Inflammatory macrophage (primary cell): Measurements from ENCODE around the gene KLF16.
"Not testable (repeated sequence)": the region's sequence is repeated elsewhere in the genome, so short reads cannot be mapped to it uniquely, and the experiment has no call there.

Source experiments
- DNase-seq, 2 donors: peaks; one replicate each; pipeline ENCODE4 v3.0.0-alpha.2; 2020 to 2022
- total RNA-seq, 18 experiments: gene quantifications; one replicate each; lab custom pipeline; 2026; ENCODE audit warnings: mixed read lengths in 6 of 18, inconsistent platforms in 2 of 18; lab: John Stamatoyannopoulos, UW

Gene KLF16
- total RNA-seq, result 3.6 to 40.5 (median 18.4) reads per million in 18 experiments

GRCh38 chr19:1863328-1863637 lies at the start of gene KLF16:
Gene KLF16 (minus strand): TSS chr19:1863579. CDS start chr19:1863497, 82 bp downstream.
- DNase-seq, result no peak

DNA sequence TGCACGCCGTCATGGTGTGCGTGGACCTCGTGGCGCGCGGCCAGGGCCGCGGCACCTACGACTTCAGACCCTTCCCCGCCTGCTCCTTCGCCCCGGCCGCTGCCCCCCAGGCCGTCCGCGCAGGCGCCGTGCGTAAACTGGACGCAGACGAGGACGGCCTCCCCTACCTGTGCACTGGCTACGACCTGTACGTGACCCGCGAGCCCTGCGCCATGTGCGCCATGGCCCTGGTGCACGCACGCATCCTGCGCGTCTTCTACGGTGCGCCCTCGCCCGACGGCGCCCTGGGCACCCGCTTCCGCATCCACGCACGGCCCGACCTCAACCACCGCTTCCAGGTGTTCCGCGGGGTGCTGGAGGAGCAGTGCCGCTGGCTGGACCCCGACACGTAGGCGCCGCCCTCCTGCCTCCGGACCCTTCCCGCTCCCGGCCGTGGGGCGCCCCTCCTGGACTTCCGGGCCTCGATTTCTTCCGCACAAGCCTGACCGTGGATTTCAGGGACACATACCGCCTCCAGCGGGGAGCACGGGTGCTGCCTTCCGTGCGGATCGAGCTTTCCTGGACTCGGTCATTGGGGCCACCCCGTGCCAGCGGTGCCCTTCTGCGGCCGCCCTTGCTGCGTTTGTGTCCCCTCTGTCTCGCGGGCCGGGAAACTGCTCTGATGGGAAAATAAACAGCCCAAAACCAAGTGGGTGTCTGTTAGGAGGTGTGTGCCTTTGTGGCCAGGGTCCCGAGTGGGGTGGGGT lies 49.6 kb upstream of the KLF16 start:
- DNase-seq, result no peak

DNA sequence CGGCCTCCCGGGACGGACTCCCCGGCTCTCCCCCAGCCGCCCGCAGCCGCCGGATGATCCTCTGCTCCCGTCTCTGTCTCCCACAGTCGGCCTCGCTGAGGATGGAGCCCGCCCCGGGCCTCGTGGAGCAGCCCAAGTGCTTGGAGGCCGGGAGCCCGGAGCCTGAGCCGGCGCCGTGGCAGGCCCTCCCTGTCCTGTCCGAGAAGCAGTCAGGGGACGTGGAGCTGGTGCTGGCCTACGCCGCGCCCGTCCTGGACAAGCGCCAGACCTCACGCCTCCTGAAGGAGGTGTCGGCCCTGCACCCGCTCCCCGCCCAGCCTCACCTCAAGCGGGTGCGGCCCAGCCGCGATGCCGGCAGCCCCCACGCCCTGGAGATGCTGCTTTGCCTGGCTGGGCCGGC lies 48.6 kb upstream of the KLF16 start:
- DNase-seq, result no peak

- DNase-seq, result no peak
Measured at GRCh38 chr19:1911098-1911497, 47.7 kb upstream of the KLF16 start.

DNA sequence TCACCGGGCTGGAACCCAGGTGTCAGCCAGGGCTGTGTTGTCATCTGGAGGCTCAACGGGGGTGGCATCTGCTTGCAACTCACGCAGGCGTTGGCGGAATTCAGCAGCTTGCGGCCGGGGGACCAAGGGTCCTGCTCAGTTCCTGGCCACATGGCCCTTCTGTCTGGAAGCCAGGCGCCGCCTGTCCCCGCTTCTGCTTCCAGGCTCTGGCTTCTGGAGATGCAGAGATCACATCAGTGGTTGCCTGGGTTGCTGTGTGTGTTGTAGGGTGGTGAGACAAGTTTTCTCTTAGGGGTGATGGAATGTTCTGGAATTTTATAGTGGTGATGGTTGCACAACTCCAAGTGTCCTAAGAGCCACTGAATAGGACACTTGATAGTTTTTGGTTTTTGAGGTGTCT lies 46.8 kb upstream of the KLF16 start:
- DNase-seq, result no peak

GRCh38 chr19:1909761-1910080 lies 46.3 kb upstream of the KLF16 start:
- no peak for DNase-seq

DNA sequence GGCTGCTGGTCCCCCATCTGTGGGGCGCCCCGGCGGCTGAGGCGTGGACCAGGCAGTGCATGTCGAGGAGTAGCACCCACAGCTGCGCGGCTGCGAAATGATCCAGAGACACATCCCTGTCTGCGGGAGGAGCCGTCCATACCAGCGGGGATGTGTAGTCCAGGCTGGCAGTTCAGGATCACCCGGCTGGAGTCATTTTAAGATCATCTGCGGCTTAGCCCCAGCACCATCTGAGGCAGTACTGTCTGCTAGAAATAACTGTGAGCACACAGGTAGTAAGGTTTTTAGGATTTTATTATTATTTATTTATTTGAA lies 44.9 kb upstream of the KLF16 start:
- no peak for DNase-seq

DNA sequence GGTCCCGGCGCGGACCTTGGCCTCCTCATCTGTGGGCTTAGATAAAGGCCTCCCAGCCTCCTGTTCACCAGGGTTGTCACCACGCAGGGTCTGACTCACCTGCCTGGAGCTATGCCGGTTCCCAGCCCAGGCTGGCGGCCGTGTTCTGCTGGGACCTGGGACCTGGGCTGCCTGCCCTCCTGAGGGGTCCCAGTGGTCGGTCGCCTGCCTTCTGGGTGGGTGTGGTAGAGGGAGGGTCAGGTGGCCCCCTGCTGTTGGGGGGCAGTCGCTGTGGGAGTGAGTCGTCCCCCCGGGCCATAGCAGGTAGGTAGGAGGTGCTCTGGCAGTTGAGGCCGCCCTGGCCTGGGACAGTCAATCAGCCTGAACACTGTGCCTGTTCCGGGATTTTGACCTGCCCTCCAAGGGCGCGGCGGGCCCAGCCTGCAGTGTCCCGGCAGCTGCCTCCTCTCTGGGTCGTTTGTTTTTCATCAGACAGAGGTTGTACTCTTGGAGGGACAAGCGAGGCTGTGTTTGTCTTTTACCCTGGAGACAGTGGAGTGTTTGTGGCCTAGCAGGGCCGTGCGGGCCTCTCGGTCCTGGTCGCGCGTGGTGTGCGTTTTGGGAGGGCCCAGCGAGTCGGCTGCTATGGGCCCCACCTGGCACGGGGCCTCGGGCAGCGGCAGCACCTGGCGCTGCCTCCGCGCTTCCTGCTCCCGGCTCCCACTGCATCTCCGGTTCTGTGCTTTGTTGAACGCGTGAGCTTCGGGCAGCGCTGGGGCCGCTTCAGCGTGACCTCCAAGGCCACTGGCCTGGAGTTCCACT lies 44.4 kb upstream of the KLF16 start:
- no peak for DNase-seq

GRCh38 chr19:1906985-1907562 lies 43.7 kb upstream of the KLF16 start:
- DNase-seq, result no peak

DNA sequence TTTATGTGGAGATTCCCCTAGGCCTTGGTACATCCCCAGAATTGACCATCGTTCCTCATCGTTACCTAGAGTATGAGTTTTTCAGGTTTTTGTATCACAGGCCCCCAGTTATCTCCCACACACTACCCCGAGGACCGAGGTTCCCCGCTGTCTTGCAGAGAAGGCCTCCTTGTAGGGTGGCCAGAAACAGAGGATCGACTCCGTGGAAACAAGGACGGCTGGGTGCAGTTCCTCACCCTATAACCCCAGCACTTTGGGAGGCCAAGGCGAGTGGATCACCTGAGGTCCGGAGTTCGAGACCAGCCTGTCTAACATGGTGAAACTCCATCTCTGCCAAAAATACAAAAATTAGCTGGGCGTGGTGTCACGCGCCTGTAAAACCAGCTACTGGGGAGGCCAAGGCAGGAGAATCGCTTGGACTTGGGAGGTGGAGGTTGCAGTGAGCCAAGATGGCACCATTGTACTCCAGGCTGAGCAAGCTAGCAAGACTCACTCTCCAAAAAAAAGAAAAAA lies 42.5 kb upstream of the KLF16 start:
- DNase-seq, result no peak

GRCh38 chr19:1905110-1905862 lies 41.9 kb upstream of the KLF16 start, which contains the start of the genes ADAT3 and SCAMP4:
Gene ADAT3 (plus strand): TSS chr19:1905399. CDS start chr19:1912048, 6,649 bp downstream.
Gene SCAMP4 (plus strand): TSS chr19:1905399. CDS start chr19:1915020, 9,621 bp downstream.
- DNase-seq, result peak; percentile 98 to 99

- DNase-seq, result no peak
Measured at GRCh38 chr19:1904860-1905109, 41.4 kb upstream of the KLF16 start.

DNA sequence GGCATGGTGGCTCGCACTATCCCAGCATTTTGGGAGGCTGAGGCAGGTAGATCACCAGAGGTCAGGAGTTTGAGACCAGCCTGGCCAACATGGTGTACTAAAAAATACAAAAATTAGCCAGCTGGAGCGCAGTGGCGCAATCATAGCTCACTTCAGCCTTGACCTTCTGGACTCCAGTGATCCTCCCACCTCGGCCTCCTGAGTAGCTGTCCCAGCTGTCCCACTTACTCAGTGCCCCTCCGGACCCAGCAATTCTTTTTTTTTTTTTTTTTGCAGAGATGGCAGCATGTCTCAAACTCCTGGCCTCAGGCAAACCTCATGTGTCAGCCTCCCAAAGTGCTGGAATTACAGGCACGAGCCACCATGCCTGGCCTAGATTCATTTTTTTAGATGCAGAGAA lies 39.5 kb upstream of the KLF16 start:
- DNase-seq, result no peak

- peak; percentile 98 for DNase-seq
Measured at GRCh38 chr19:1901940-1902404, 38.6 kb upstream of the KLF16 start.

DNA sequence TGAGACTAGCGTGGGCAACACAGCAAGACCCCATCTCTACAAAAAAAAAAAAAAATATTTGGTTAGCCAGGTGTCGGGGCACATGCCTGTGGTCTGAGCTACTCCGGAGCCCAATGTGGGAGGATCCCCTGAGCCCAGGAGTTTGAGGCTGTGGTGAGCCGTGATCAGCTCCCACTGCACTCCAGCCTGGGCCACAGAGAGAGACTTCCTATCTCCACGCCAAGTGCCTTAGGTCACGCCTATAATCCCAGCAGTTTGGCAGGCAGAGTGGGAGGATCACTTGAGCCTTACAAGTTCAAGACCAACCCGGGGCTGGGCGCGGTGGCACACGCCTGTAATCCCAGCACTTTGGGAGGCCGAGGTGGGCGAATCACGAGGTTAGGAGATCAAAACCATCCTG lies 33.1 kb upstream of the KLF16 start:
- peak; percentile 29 to 61 for DNase-seq

DNA sequence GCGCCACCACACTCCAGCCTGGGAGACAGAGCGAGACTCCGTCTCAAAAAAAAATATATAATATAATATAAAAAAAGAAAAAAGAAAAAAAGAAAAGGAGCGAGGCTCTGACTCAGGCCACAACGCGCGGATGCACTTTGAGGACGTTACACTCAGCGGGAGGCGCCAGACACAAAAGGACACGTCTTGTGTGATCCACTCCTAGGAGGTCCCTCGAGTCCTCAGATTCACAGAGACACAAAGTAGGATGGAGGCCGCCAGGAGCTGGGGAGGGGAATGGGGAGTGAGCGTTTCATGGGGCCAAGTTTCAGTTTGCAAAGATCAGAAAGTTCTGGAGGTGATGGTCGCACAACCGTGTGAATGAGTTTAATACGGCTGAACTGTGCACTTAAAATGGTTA lies 30.4 kb upstream of the KLF16 start:
- DNase-seq, result no peak

GRCh38 chr19:1889907-1890306 lies 26.5 kb upstream of the KLF16 start:
- no peak for DNase-seq

DNA sequence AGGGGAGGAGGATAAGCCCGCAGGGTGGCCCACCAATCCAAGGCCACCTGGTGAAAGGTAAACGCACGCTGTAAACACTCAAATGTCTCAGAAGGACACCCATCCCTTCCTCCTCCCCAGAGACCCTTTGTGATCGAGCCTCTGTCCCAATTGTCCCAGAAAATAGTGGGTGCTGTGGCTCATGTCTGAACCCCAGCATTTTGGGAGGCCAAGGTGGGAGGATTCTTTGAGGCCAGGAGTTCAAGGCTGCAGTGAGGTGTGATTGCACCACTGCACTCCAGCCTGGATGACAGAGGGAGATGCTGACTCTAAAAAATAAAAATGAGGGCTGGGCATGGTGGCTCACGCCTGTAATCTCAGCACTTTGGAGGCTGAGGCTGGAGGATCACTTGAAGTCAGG lies 25.0 kb upstream of the KLF16 start:
- no peak for DNase-seq

DNA sequence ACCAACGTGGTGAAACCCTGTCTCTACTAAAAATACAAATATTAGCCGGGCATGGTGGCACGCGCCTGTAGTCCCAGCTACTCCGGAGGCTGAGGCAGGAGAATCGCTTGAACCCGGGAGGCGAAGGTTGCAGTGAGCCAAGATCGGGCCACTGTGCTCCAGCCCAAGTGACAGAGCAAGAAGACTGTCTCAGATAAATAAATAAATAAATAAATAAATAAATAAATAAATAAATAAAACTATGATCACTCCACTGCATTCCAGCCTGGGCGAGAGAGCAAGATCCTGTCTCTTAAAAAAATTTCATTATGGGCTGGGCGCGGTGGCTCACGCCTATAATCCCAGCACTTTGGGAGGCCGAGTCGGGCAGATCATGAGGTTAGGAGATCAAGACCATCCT lies 23.0 kb upstream of the KLF16 start:
- not testable (repeated sequence) for DNase-seq

DNA sequence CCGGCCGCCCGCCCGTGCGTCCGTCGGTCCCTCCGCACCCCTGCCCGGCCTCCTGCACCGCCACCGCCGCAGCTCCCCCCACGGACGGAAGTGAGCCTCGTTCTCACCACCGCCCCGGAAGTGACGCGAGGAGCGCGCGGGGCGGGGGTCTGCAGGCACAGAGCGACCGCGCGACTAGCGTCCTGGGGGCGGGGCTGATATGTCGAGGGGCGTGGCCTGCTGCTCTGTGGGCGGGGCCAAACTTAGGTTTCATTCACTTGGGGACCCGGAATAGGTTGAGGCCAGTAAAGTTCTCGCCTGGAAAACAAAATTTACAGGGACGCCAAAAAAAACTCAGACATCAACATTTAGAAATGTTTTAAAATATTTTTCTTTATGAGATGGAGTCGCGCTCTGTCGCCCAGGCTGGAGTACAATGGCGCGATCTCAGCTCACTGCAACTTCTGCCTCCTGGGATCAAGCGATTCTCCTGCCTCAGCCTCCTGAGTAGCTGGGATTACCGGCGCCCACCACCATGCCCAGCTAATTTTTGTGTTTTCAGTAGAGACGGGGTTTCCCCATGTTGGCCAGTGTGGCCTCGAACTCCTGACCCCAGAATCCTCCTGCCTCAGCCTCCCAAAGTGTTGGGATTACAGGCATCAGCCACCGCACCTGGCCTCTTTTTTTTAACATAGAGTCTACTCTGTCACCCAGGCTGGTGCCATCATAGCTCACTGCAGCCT lies 22.2 kb upstream of the KLF16 start, which contains the start of gene ABHD17A:
ABHD17A (minus strand) TSS at position 99 of the 722 bp plus-strand sequence. CDS start 3,930 bp downstream, outside the sequence.
- peak; percentile 97 for DNase-seq

- DNase-seq, result no peak
Measured at GRCh38 chr19:1884719-1885334, 21.4 kb upstream of the KLF16 start.

- no peak for DNase-seq
Measured at GRCh38 chr19:1884291-1884718, 20.9 kb upstream of the KLF16 start.
